ENCODE results near the gene CRYBB3.

- TF ChIP-seq CTCF (conservative IDR thresholded peaks at IDR 0.05 in 1 of 2, IDR thresholded peaks at IDR 0.05 in 1 of 2; ENCODE audit: low read depth in 1 of 2, low read length in 2 of 2) (no peak), EZH2 (IDR thresholded peaks at IDR 0.05; ENCODE audit: low read length, missing control alignments) (no peak)
Observed at GRCh38 chr22:25176175-25176574, 23.5 kb upstream of the CRYBB3 start.
